NCI-H69 (cell line): ENCODE data around the gene ABHD15.

Experiments
- DNase-seq: peaks from one replicate; lab custom pipeline; 2025; lab: John Stamatoyannopoulos, UW

The ABHD15 gene

GRCh38 chr17:29544066-29544465 lies 22.8 kb downstream of the ABHD15 start:
- DNase-seq: no peak

GRCh38 chr17:29533976-29534375 lies 32.9 kb downstream of the ABHD15 start:
- DNase-seq: no peak

GRCh38 chr17:29526322-29526721 lies 40.5 kb downstream of the ABHD15 start:
- no peak for DNase-seq

- DNase-seq: no peak
Measured at GRCh38 chr17:29524692-29525091, 42.1 kb downstream of the ABHD15 start.

- no peak for DNase-seq
Measured at GRCh38 chr17:29518359-29518758, 48.5 kb downstream of the ABHD15 start.

- DNase-seq: no peak
Measured at GRCh38 chr17:29514792-29515191, 52.0 kb downstream of the ABHD15 start.

- no peak for DNase-seq
Measured at GRCh38 chr17:29510953-29511352, 55.9 kb downstream of the ABHD15 start.
